Measurements from ENCODE around the gene TEKT5. TPM values are rescaled to one million over a fixed set of nuclear protein-coding genes. Genes with fewer than 3 reads are reported as not detected.

The TEKT5 gene
- total RNA-seq, 1 experiment from 2014 or later = not detected

DNA sequence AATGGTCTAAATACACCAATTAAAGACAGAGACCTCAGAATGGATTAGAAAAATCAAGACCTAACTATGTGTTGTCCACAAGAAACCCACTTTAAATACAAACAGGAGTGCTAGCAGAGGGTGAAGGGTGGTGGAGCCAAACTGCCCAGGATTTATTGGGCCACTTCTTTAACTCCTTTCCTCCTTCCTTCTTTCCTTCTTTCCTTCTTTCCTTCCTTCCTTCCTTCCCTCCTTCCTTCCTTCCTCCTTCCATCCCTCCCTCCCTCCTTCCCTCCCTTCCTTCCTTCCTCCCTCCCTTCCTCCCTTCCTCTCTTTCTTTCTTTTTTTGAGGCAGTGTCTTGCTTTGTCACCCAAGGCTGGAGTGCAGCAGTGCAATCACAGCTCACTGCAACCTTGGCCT, 80.0 kb downstream of the TEKT5 start:
- no peaks in the 10 kb centered on the region; the same call in 1 of the 2 replicates for H3F3A ChIP-seq (ENCODE audit: insufficient read depth, low read depth)
- POLR2A ChIA-PET (ENCODE audit: unreplicated experiment) = no interaction called here
- no peak overlapping the region for H3K4me3 ChIP-seq
- DNase-seq = no peak
- no peak overlapping the region for H3K4me2 ChIP-seq
- CTCF ChIA-PET = no interaction called here
- no peaks in the 10 kb centered on the region for H3K36me3 ChIP-seq (ENCODE audit: low read depth)
- no peak for TF ChIP-seq CTCF (conservative IDR thresholded peaks at IDR 0.05)
- H3K9me2 ChIP-seq (ENCODE audit: insufficient read depth) = no peaks in the 10 kb centered on the region
- H4K20me1 ChIP-seq (ENCODE audit: insufficient read depth) = no peaks in the 10 kb centered on the region
- H3K79me2 ChIP-seq (ENCODE audit: low read depth) = no peaks in the 10 kb centered on the region
- intact Hi-C loops (cut with micrococcal nuclease; ENCODE audit: unreplicated experiment) = no loop called here
- H2AFZ ChIP-seq = no peak overlapping the region
- no peaks in the 10 kb centered on the region for H3K9me3 ChIP-seq (ENCODE audit: insufficient read depth, low read depth)
- peaks cover 26% of the 10 kb centered on the region for H3K4me1 ChIP-seq (replicated peaks; ENCODE audit: insufficient read depth)
- H3K27ac ChIP-seq = no peak overlapping the region
- BruUV-seq (replicated peaks) = no TSS peak
- no peaks in the 10 kb centered on the region for H3K27me3 ChIP-seq (ENCODE audit: insufficient read depth, low read depth)

GRCh38 chr16:10613785-10614485, 80.8 kb downstream of the TEKT5 start:
- ChIA-PET CTCF (no interaction called here), POLR2A (ENCODE audit: unreplicated experiment) (no interaction called here)
- no peaks in the 10 kb centered on the region for H3K36me3 ChIP-seq (ENCODE audit: low read depth)
- intact Hi-C loops (cut with micrococcal nuclease; ENCODE audit: unreplicated experiment) = no loop called here
- no peaks in the 10 kb centered on the region; the same call in 1 of the 2 replicates for H3F3A ChIP-seq (ENCODE audit: insufficient read depth, low read depth)
- H3K9me3 ChIP-seq (ENCODE audit: insufficient read depth, low read depth) = no peaks in the 10 kb centered on the region
- H3K9me2 ChIP-seq (ENCODE audit: insufficient read depth) = no peaks in the 10 kb centered on the region
- H3K79me2 ChIP-seq (ENCODE audit: low read depth) = no peaks in the 10 kb centered on the region
- BruUV-seq (replicated peaks) = no TSS peak
- no peak overlapping the region for H2AFZ ChIP-seq
- H3K4me2 ChIP-seq = no peak overlapping the region; the same call in 1 of the 2 replicates
- no peaks in the 10 kb centered on the region for H3K27me3 ChIP-seq (ENCODE audit: insufficient read depth, low read depth)
- no peak overlapping the region for H3K4me3 ChIP-seq
- no peaks in the 10 kb centered on the region for H4K20me1 ChIP-seq (ENCODE audit: insufficient read depth)
- no peak for DNase-seq
- TF ChIP-seq EZH2 (IDR thresholded peaks at IDR 0.05; ENCODE audit: low read depth) (no peak), CTCF (conservative IDR thresholded peaks at IDR 0.05) (no peak)
- H3K4me1 ChIP-seq (replicated peaks; ENCODE audit: insufficient read depth) = peaks cover 26% of the 10 kb centered on the region
- no peak overlapping the region for H3K27ac ChIP-seq

- no peaks in the 10 kb centered on the region; the same call in 1 of the 2 replicates for H3F3A ChIP-seq (ENCODE audit: insufficient read depth, low read depth)
- H3K4me1 ChIP-seq (replicated peaks; ENCODE audit: insufficient read depth) = peaks cover 25% of the 10 kb centered on the region
- ChIA-PET POLR2A (ENCODE audit: unreplicated experiment) (no interaction called here), CTCF (no interaction called here)
- H3K9me2 ChIP-seq (ENCODE audit: insufficient read depth) = no peaks in the 10 kb centered on the region
- H3K79me2 ChIP-seq (ENCODE audit: low read depth) = no peaks in the 10 kb centered on the region
- no peak overlapping the region for H2AFZ ChIP-seq
- DNase-seq = no peak
- TF ChIP-seq CTCF (conservative IDR thresholded peaks at IDR 0.05) = no peak
- TF ChIP-seq EZH2 (IDR thresholded peaks at IDR 0.05; ENCODE audit: low read depth) = no peak
- no peak overlapping the region for H3K27ac ChIP-seq
- no peaks in the 10 kb centered on the region for H3K27me3 ChIP-seq (ENCODE audit: insufficient read depth, low read depth)
- H3K4me3 ChIP-seq = no peak overlapping the region
- no peak overlapping the region for H3K4me2 ChIP-seq
- no peaks in the 10 kb centered on the region for H3K9me3 ChIP-seq (ENCODE audit: insufficient read depth, low read depth)
- BruUV-seq (replicated peaks) = no TSS peak
- H3K36me3 ChIP-seq (ENCODE audit: low read depth) = no peaks in the 10 kb centered on the region
- no peaks in the 10 kb centered on the region for H4K20me1 ChIP-seq (ENCODE audit: insufficient read depth)
- intact Hi-C loops (cut with micrococcal nuclease; ENCODE audit: unreplicated experiment) = no loop called here
Measured at GRCh38 chr16:10612649-10613179, 82.0 kb downstream of the TEKT5 start.

Measured in PC-9 (cell line).